Activated CD4-positive, alpha-beta memory T cell treated with anti-CD3 and anti-CD28 coated beads for 36 hours (primary cell): Measurements from ENCODE around the gene RAB8A. TPM values are rescaled to one million over a fixed set of nuclear protein-coding genes. Genes with fewer than 3 reads are reported as not detected.

ENCODE experiments used
- CTCF ChIA-PET: fragments of 350-600 bp; sonication (Branson Sonifier 250); formaldehyde crosslinking; loops from one replicate; lab custom pipeline; 2021; ENCODE audit warnings: antibody characterized with exemption, inconsistent platforms; lab: Charles Lee
- POLR2A ChIA-PET: fragments of 350-600 bp; sonication (Branson Sonifier 250); formaldehyde crosslinking; loops from one replicate; lab custom pipeline; 2021; ENCODE audit warnings: antibody characterized with exemption; lab: Charles Lee
- DNase-seq: peaks from one replicate; pipeline ENCODE4 v3.0.0-alpha.2; 2020
- H3K27ac Mint-ChIP-seq: one replicate; pipeline ENCODE4 v1.8.0; 2021; ENCODE audit warnings: mixed read lengths
- H3K27me3 Mint-ChIP-seq: one replicate; pipeline ENCODE4 v1.8.0; 2021; ENCODE audit warnings: mixed read lengths
- H3K36me3 Mint-ChIP-seq: one replicate; pipeline ENCODE4 v1.8.0; 2021; ENCODE audit warnings: mixed read lengths
- H3K4me1 Mint-ChIP-seq: one replicate; pipeline ENCODE4 v1.8.0; 2021; ENCODE audit warnings: low read depth, mixed read lengths
- H3K4me3 Mint-ChIP-seq: one replicate; pipeline ENCODE4 v1.8.0; 2021; ENCODE audit warnings: mild to moderate bottlenecking, mixed read lengths
- H3K9me3 Mint-ChIP-seq: one replicate; pipeline ENCODE4 v1.8.0; 2021; ENCODE audit warnings: mixed read lengths
- intact Hi-C: fragments of 100-400 bp; cut with micrococcal nuclease; formaldehyde crosslinking; loops from one replicate; pipeline ENCODE4 v1.15.1; 2023
- total RNA-seq, 2 experiments: library from RNA; stranded (reverse); gene quantifications; one replicate each; pipeline ENCODE4 v1.2.3, GENCODE V29; 2021

RAB8A gene
- total RNA-seq, 2 experiments from 2014 or later = 146 to 154 TPM

DNA sequence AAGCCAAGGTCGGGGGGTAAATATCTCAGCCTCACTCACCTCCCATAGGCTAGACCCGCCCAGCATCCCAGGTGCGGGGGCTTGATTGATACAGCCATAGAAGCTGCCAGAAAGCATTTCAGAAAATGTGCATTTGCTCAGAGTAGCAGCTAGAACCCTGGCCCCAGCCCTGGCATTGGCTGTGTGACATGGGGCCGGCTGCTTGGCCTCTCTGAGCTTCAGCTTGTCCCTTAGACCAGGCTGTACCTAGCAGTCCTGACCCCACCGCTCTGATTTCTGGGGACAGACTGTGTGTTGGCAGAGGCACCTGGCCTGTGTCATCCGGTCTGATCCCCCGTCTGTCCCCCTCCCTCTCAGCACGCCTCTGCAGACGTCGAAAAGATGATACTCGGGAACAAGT lies 15.4 kb downstream of the RAB8A start:
- intact Hi-C loops = no loop called here
- DNase-seq = no peak
- CTCF ChIA-PET = interaction anchor here (1.3 to 1.5 kb wide), 2 partner anchors 16 to 85 kb away, joined by 4 read pairs; no protein-coding TSS in a partner anchor
- POLR2A ChIA-PET = interaction anchor here (0.8 kb wide), 1 partner anchor 9 kb away, joined by 3 read pairs; no protein-coding TSS in a partner anchor
- Mint-ChIP-seq H3K4me3 (no peak overlapping the region), H3K27ac (peak overlapping the region; percentile 38), H3K4me1 (peaks cover under 1% of the 10 kb centered on the region), H3K9me3 (no peaks in the 10 kb centered on the region), H3K27me3 (no peaks in the 10 kb centered on the region), H3K36me3 (peaks cover 71% of the 10 kb centered on the region)

DNA sequence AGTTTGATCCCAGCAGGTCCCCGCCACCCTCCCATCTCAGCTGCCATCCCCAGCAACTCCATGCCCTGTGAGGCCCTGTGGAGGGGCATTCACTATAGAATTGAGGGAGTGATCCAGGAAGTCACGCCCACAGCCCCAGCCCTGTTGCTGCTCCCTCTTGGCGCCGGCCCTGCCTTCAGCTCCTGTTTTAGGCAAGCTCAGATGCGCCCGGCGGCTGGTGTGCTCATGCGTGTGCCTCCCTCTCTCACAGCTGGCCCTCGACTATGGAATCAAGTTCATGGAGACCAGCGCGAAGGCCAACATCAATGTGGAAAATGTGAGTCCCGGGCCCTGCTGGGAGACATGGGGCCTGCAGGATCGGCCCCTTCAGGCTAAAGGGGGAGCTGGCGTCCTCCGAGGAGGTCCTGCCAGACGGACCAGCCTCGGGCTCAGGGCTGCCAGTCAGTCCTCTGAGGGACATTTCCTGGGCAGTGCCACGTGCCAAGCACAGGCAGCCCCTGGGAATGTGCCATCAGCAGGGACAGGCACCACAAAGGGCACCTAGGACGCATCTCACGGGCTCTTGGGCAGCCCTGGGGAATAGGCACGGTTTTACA lies 16.2 kb downstream of the RAB8A start:
- no peak overlapping the region for H3K27ac Mint-ChIP-seq
- DNase-seq = no peak
- intact Hi-C loops = no loop called here
- H3K9me3 Mint-ChIP-seq = no peaks in the 10 kb centered on the region
- H3K36me3 Mint-ChIP-seq = peaks cover 73% of the 10 kb centered on the region
- H3K27me3 Mint-ChIP-seq = no peaks in the 10 kb centered on the region
- H3K4me3 Mint-ChIP-seq = no peak overlapping the region
- H3K4me1 Mint-ChIP-seq = no peaks in the 10 kb centered on the region
- ChIA-PET CTCF (interaction anchor here (1.5 kb wide), 1 partner anchor 17 kb away, joined by 4 read pairs; no protein-coding TSS in a partner anchor), POLR2A (interaction anchor here (1.1 kb wide), 1 partner anchor 13 kb away, joined by 3 read pairs; no protein-coding TSS in a partner anchor)

DNA sequence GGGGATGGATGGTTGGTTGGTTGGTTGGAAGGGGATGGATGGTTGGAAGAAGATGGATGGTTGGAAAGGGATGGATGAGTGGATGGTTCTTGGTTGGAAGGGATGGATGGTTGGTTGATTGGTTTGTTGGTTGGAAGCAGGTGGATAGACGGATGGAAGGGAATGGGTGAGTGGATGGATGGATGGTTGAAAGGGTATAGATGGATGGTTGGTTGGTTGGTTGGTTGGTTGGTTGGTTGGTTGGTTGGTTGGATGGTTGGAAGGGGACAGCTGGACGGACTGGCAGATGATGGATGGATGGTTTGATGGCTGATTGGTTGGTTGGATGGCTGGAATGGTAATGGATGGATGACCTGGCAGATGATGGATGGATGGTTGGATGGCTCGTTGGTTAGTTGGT lies 20.0 kb downstream of the RAB8A start:
- H3K4me1 Mint-ChIP-seq = no peaks in the 10 kb centered on the region
- ChIA-PET POLR2A (no interaction called here), CTCF (no interaction called here)
- H3K9me3 Mint-ChIP-seq = no peaks in the 10 kb centered on the region
- H3K4me3 Mint-ChIP-seq = no peak overlapping the region
- intact Hi-C loops = no loop called here
- peaks cover 69% of the 10 kb centered on the region for H3K36me3 Mint-ChIP-seq
- H3K27ac Mint-ChIP-seq = peak overlapping the region; percentile 9
- no peak for DNase-seq
- H3K27me3 Mint-ChIP-seq = no peaks in the 10 kb centered on the region

DNA sequence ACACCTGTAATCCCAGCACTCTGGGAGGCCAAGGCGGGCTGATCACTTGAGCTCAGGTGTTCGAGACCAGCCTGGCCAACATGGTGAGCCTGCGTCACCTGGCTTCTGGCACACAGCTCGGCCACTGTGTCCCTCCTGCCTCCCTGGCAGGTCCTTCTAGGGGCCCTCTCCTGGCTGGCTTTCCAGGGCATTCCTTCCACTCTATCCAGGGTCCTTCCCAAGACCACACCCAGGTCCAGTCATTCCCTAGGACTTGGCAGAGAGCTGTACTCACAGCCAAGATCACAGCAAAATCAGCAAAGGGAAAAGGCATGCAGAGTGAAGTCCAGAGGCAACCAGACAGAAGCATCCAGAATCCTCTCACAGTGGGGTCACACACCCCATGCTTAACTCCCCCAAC lies 22.1 kb downstream of the RAB8A start:
- H3K9me3 Mint-ChIP-seq = no peaks in the 10 kb centered on the region
- no peaks in the 10 kb centered on the region for H3K27me3 Mint-ChIP-seq
- H3K36me3 Mint-ChIP-seq = peaks cover 52% of the 10 kb centered on the region
- ChIA-PET CTCF (interaction anchor here (1.5 kb wide), 1 partner anchor 71 kb away, joined by 4 read pairs; no protein-coding TSS in a partner anchor), POLR2A (no interaction called here)
- no peak for DNase-seq
- no peak overlapping the region for H3K27ac Mint-ChIP-seq
- intact Hi-C loops = no loop called here
- no peak overlapping the region for H3K4me3 Mint-ChIP-seq
- no peaks in the 10 kb centered on the region for H3K4me1 Mint-ChIP-seq

DNA sequence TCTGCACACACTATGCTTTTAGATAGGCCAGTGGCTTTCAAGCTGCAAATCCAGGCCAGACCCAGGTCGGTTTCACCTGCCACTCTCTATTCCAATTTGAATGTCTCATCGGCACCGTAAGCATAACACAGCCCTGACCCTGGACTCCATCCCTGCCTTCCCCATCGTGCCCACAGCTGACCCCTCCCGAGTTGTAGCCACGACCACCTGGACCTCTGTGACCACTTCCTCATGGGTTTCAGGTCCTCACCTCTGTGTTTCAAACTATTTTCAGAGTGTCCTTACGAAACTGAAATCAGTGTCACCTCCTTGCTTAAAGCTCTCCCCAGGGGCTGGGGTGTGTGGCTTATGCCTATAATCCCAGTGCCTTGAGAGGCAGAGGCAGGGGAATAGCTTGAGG lies 22.8 kb downstream of the RAB8A start:
- H3K9me3 Mint-ChIP-seq = no peaks in the 10 kb centered on the region
- H3K27me3 Mint-ChIP-seq = no peaks in the 10 kb centered on the region
- H3K27ac Mint-ChIP-seq = peak overlapping the region; percentile 38
- intact Hi-C loops = no loop called here
- POLR2A ChIA-PET = interaction anchor here (1.6 kb wide), 1 partner anchor 10 kb away, joined by 4 read pairs; no protein-coding TSS in a partner anchor
- H3K4me1 Mint-ChIP-seq = no peaks in the 10 kb centered on the region
- no peak for DNase-seq
- peaks cover 45% of the 10 kb centered on the region for H3K36me3 Mint-ChIP-seq
- CTCF ChIA-PET = interaction anchor here (1.5 kb wide), 1 partner anchor 72 kb away, joined by 4 read pairs; no protein-coding TSS in a partner anchor
- no peak overlapping the region for H3K4me3 Mint-ChIP-seq

DNA sequence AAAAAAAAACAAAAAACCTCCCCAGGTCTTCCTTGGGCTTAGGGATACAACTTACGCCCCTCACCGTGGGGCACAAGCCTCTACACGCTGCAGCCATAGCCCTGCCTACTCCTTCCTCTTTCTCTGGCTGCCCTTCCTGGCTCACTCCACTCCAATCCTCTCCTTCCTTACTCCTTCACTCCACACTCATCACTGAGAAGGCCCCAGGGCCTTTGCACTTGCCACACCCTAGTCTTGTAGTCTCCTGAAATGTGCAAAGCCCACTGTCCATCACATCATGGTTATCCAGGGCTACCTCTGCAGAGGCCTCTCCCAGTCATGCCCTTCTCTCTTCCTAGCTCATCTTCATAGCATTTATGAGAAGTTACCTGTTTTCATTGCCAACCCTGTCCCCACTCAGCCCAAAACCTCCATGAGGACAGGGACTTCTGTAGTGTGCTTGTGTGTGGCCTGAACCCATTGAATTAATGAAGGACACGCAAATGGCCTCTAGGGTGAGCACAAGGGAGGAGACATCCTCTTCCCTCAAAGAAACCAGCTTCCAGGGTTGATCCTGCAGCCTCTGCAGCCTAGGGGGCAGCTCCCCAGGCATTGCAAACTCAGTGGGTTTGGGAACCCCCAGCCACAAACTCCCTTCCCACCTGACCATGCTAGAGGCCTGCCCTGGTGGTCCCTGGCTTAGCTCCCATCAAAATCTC lies 23.9 kb downstream of the RAB8A start:
- H3K9me3 Mint-ChIP-seq = no peaks in the 10 kb centered on the region
- H3K4me1 Mint-ChIP-seq = no peaks in the 10 kb centered on the region
- no peak overlapping the region for H3K4me3 Mint-ChIP-seq
- intact Hi-C loops = no loop called here
- DNase-seq = no peak
- H3K27me3 Mint-ChIP-seq = no peaks in the 10 kb centered on the region
- ChIA-PET POLR2A (interaction anchor here (1.0 to 1.6 kb wide), 2 partner anchors 9 kb away, joined by 3 to 4 read pairs; no protein-coding TSS in a partner anchor), CTCF (interaction anchor here (0.6 kb wide), 1 partner anchor 94 kb away, joined by 3 read pairs; no protein-coding TSS in a partner anchor)
- H3K36me3 Mint-ChIP-seq = peaks cover 38% of the 10 kb centered on the region
- H3K27ac Mint-ChIP-seq = no peak overlapping the region

DNA sequence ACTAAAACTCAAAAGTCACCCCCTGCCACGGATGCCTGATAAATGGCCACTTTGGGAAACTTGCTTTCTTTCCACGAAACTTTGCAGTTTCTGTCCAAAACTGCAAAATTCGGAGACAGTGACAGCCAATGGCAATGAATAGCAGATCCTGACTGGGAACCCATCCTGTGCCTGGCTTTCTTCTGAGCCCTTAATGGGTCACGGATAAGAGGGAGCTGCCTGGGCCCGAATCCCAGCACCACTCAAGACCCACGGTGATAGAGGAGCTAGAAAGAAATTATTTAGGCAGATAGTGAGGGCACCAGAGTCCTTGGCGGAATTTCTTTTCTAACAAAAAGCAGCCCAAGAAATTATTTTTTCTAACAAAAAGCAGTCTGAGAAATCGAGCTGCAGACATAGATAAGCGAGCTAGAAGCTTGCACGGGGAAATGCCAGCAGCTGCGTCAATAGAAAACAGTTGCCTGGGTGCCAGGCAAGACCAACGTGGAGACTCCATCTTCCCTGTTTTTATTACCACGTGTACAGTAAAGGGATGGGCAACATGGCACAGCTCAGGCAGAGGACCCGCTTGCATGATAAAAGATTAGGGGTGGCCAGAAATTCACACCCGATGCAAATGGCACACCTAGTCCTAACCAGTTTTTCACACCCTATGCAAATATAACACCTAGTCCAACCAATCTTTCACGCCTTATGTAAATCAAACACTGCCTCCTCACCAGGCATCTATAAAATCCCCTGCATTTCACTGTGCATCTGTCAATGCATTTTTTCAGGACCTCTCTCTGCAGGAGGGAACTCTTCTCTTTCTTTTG lies 24.7 kb downstream of the RAB8A start:
- Mint-ChIP-seq H3K4me1 (no peaks in the 10 kb centered on the region), H3K36me3 (peaks cover 32% of the 10 kb centered on the region), H3K4me3 (no peak overlapping the region), H3K27me3 (no peaks in the 10 kb centered on the region), H3K9me3 (no peaks in the 10 kb centered on the region), H3K27ac (no peak overlapping the region)
- CTCF ChIA-PET = no interaction called here
- POLR2A ChIA-PET = interaction anchor here (1.0 to 1.6 kb wide), 2 partner anchors 8 to 10 kb away, joined by 3 to 4 read pairs; no protein-coding TSS in a partner anchor
- intact Hi-C loops = no loop called here
- DNase-seq = no peak

DNA sequence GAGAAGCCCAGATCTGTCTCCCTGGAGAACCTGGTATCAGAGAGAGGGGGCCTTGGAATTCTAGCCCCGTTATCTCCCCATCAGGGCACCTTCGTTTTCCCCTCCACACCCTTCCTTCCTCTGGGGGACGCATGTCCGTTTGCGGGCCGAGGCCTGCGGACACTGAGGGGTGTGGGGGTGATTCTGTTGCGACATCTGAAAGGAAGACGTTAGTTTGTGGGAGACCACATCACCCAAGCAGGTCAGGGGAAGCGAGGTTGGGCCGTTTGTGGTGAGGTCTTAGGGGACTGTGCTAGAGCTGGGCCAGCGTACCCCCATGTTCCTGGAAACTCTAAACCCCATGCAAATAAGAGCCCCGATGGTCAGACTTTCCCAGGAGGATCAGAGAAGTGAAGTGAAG lies 28.1 kb downstream of the RAB8A start:
- intact Hi-C loops = no loop called here
- no peak overlapping the region for H3K4me3 Mint-ChIP-seq
- no peak for DNase-seq
- no peaks in the 10 kb centered on the region for H3K9me3 Mint-ChIP-seq
- ChIA-PET POLR2A (no interaction called here), CTCF (interaction anchor here (0.7 kb wide), 1 partner anchor 77 kb away, joined by 3 read pairs; no protein-coding TSS in a partner anchor)
- H3K27ac Mint-ChIP-seq = no peak overlapping the region
- peaks cover 13% of the 10 kb centered on the region for H3K4me1 Mint-ChIP-seq
- H3K36me3 Mint-ChIP-seq = peaks cover 4% of the 10 kb centered on the region
- no peaks in the 10 kb centered on the region for H3K27me3 Mint-ChIP-seq

DNA sequence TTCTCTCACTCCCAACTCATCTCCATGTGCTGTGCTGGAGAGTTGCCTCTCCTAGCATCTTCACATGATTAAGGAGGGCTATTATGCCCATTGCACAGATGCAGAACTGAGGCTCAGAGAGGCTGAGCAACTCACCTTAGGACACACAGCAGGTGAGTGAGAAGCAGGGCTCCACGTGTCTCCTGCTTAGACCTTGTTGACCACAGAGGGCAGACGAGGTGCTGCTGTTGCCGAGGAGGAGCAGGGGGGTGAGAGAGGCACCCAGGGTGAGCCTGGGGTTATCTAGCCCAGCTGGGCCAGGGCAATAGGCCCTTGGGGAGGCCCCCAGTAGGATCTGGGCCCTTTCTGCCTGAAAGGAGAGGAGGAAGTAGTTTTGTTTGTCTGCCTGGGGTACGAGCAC lies 29.4 kb downstream of the RAB8A start:
- Mint-ChIP-seq H3K4me1 (peaks cover 21% of the 10 kb centered on the region), H3K4me3 (no peak overlapping the region), H3K9me3 (no peaks in the 10 kb centered on the region), H3K27ac (no peak overlapping the region), H3K36me3 (peaks cover 4% of the 10 kb centered on the region), H3K27me3 (no peaks in the 10 kb centered on the region)
- DNase-seq = no peak
- ChIA-PET POLR2A (interaction anchor here (0.7 kb wide), 1 partner anchor 12 kb away, joined by 3 read pairs; no protein-coding TSS in a partner anchor), CTCF (interaction anchor here (1.4 kb wide), 1 partner anchor 78 kb away, joined by 3 read pairs; no protein-coding TSS in a partner anchor)
- intact Hi-C loops = no loop called here

DNA sequence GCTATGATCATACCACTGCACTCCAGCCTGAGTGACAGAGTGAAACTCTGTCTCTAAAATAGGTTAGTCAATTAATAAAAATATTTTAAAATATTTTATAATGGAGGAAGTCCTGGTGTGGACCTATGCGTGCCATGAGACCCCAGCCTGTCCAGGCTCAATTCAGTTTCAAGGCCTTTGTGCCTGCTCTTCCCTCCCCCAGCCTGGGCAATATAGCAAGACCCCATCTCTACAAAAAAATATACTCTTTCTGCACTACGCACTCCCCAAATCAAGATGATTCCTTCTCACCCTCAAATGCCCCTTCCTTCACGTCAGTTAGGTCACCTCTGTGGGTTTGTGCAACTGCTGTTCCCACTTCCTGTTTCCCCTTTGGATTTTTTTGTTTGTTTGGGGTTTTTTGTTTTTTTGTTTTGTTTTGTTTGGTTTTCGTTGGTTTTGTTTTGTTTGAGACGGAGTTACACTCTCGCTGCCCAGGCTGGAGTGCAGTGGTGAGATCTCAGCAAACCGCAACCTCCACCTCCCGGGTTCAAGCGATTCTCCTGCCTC lies 30.4 kb downstream of the RAB8A start:
- ChIA-PET POLR2A (no interaction called here), CTCF (interaction anchor here (1.4 kb wide), 1 partner anchor 79 kb away, joined by 3 read pairs; no protein-coding TSS in a partner anchor)
- Mint-ChIP-seq H3K4me3 (no peak overlapping the region), H3K4me1 (peaks cover 26% of the 10 kb centered on the region), H3K9me3 (no peaks in the 10 kb centered on the region), H3K27me3 (no peaks in the 10 kb centered on the region), H3K36me3 (peaks cover 4% of the 10 kb centered on the region), H3K27ac (no peak overlapping the region)
- intact Hi-C loops = no loop called here
- no peak for DNase-seq
